NCI-H345 (cell line): ENCODE results near the gene PIK3IP1.

Source experiments
- DNase-seq: peaks from one replicate; lab custom pipeline; 2025; lab: John Stamatoyannopoulos, UW

Gene PIK3IP1

DNA sequence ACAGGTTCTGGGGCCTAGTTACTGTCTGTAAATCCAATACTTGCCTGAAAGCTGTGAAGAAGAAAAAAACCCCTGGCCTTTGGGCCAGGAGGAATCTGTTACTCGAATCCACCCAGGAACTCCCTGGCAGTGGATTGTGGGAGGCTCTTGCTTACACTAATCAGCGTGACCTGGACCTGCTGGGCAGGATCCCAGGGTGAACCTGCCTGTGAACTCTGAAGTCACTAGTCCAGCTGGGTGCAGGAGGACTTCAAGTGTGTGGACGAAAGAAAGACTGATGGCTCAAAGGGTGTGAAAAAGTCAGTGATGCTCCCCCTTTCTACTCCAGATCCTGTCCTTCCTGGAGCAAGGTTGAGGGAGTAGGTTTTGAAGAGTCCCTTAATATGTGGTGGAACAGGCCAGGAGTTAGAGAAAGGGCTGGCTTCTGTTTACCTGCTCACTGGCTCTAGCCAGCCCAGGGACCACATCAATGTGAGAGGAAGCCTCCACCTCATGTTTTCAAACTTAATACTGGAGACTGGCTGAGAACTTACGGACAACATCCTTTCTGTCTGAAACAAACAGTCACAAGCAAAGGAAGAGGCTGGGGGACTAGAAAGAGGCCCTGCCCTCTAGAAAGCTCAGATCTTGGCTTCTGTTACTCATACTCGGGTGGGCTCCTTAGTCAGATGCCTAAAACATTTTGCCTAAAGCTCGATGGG lies 13.5 kb downstream of the PIK3IP1 start:
- no peak for DNase-seq

DNA sequence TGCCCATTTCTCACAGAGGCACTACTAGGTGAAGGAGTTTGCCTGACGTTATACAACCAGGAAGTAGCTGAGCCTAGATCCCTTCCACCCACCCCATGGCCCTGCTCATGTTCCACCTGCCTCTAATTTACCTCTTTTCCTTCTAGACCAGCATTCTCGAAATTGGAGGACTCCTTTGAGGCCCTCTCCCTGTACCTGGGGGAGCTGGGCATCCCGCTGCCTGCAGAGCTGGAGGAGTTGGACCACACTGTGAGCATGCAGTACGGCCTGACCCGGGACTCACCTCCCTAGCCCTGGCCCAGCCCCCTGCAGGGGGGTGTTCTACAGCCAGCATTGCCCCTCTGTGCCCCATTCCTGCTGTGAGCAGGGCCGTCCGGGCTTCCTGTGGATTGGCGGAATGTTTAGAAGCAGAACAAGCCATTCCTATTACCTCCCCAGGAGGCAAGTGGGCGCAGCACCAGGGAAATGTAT lies 14.1 kb downstream of the PIK3IP1 start:
- DNase-seq, result no peak

DNA sequence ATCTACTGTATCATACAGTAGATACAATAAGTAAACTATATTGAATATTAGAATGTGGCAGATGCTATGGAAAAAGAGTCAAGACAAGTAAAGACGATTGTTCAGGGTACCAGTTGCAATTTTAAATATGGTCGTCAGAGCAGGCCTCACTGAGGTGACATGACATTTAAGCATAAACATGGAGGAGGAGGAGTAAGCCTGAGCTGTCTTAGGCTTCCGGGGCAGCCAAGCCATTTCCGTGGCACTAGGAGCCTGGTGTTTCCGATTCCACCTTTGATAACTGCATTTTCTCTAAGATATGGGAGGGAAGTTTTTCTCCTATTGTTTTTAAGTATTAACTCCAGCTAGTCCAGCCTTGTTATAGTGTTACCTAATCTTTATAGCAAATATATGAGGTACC lies 14.5 kb downstream of the PIK3IP1 start:
- no peak for DNase-seq

DNA sequence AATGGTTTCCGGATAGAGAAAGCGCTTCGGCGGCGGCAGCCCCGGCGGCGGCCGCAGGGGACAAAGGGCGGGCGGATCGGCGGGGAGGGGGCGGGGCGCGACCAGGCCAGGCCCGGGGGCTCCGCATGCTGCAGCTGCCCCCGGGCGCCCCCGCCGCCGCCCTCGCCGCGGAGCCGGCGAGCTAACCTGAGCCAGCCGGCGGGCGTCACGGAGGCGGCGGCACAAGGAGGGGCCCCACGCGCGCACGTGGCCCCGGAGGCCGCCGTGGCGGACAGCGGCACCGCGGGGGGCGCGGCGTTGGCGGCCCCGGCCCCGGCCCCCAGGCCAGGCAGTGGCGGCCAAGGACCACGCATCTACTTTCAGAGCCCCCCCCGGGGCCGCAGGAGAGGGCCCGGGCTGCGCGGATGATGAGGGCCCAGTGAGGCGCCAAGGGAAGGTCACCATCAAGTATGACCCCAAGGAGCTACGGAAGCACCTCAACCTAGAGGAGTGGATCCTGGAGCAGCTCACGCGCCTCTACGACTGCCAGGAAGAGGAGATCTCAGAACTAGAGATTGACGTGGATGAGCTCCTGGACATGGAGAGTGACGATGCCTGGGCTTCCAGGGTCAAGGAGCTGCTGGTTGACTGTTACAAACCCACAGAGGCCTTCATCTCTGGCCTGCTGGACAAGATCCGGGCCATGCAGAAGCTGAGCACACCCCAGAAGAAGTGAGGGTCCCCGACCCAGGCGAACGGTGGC lies 15.7 kb downstream of the PIK3IP1 start:
- DNase-seq, result no peak

DNA sequence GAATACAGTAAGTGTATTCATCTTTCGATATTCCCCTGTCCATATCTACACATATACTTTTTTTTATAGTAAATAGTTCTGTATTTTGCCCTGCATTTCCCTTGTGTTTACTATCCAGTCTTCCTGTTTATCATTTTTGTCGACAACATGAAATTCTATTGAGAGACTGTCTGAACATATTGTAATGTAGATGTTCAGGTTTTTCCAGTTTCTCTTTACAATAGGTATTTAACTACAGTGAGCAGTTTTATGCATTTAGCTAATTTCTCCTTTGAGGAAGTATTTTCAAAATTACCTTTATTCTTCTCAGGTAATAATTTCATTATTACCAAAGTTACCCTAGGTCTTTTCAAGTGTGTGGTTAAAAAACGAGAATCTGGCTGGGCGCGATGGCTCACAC lies 16.7 kb downstream of the PIK3IP1 start:
- DNase-seq, result no peak

DNA sequence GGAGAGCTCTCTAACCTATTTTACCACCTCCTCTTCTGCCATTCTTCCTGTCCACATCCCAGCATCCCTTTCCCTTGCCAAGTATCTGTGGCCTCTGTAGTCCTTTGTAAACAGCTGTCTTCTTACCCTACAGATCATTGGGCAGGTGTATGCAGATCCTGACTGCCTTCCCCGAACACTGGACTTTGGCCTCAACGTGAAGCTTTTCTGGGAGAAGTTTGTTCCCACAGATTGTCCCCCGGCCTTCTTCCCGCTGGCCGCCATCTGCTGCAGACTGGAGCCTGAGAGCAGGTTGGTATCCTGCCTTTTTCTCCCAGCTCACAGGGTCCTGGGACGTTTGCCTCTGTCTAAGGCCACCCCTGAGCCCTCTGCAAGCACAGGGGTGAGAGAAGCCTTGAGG lies 17.3 kb downstream of the PIK3IP1 start:
- no peak for DNase-seq

DNA sequence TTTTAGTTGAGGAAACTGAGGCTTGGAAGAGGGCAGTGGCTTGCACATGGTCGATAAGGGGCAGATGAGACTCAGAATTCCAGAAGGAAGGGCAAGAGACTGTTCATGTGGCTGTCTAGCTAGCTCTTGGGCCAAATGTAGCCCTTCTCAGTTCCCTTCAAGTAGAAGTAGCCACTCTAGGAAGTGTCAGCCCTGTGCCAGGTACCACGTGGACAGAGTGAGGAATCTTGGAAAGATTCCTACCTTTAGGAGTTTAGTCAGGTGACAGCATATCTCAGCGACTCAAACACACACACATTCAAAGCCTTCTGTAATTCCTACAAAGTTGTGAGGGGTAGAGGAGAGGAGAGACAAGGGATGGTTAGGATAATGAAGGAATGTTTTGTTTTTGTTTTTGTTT lies 18.3 kb downstream of the PIK3IP1 start:
- DNase-seq, result no peak

DNA sequence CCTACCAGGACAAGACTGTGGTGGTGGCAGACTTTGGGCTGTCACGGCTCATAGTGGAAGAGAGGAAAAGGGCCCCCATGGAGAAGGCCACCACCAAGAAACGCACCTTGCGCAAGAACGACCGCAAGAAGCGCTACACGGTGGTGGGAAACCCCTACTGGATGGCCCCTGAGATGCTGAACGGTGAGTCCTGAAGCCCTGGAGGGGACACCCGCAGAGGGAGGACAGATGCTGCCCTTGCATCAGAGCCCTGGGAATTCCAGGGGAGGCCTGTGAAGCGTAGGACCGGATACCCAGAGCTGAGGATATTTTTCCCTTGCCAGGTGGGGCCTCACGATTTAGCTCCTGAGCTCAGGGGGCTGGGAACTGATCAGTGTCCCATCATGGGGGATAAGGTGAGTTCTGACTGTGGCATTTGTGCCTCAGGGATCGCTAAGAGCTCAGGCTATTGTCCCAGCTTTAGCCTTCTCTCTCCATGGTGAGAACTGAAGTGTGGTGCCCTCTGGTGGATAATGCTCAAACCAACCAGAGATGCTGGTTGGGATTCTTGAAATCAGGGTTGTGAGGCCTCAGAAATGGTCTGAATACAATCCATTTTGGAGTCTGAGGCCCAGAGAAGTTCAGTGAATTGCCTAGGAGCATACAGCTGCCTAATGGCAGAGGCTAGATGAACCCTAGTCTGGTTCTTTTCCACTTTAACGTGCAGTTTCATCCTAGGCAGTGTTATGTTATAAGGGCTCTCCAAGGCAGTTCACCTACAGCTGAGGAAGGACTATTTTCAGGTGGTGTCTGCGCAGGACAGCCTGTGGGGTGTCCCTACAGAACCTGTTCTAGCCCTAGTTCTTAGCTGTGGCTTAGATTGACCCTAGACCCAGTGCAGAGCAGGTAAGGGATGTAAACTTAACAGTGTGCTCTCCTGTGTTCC lies 19.5 kb downstream of the PIK3IP1 start:
- peak; percentile 25 for DNase-seq

DNA sequence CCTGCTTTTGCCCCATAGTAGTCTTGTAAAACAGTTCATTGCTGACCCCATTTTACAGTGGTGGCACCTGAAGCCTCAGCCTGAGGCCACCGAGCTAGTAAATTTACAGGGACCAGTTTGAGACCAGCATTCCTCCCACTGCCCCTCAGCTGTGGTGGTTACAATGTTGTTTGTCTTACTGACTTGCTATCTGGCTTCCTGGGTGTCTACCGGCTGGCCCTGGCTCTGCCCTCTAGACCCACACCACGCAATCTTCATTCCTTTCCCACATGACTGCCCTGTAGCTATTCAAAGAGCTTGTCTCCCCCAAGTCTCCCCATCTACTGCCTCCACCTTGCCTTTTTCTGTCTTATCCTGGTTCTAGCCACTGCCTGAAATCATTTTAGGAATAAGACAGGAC lies 20.8 kb downstream of the PIK3IP1 start:
- DNase-seq, result no peak

DNA sequence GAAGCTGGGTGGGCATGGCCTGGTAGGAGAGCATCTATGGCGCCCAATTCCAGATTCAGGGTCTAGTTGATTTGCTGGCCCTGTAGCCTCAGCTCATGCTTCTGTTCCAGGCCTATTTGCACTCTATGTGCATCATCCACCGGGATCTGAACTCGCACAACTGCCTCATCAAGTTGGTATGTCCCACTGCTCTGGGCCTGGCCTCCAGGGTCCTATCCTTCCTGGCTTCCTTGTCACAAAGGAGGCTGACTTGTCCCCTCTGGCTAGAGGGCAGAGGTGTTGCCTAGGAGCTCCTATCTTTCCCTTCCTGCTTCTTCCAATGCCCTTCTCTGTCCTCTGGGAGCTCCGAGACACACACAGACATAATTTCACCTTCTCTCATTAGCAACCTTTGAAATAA lies 21.3 kb downstream of the PIK3IP1 start:
- DNase-seq, result no peak

DNA sequence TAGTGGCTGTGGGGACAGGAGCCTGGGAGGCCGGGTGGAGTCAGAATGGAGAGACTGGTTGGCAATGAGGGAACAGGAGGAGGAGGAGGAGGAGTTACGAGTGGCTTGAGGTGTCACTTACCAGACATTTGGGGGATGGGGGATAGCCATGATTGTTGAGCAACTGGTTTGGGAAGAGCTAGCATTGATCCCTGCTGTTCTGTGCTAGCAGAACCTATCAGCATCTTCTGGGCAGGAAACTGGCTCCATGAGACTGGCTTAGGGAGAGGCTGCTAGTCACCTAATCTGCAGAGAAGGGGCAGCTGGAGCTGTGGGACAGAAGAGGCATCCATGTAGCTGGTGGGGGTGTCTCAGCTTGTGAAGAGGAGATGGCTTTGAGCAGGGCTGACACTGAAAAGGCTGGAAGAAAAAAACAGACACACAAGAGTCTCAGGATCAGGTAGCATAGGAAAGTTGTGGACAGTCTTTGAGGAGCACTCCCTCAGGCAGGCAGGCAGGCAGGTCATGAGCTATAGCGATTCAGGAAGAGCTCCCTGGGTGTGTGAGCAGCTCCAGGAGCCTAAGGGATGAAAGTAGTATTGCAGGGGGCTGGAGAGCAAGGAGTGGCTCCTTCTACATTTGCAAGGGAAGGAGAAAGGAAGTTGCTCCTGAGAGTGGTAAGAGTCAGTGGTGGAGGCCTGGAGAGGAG lies 22.3 kb downstream of the PIK3IP1 start:
- DNase-seq, result no peak

DNA sequence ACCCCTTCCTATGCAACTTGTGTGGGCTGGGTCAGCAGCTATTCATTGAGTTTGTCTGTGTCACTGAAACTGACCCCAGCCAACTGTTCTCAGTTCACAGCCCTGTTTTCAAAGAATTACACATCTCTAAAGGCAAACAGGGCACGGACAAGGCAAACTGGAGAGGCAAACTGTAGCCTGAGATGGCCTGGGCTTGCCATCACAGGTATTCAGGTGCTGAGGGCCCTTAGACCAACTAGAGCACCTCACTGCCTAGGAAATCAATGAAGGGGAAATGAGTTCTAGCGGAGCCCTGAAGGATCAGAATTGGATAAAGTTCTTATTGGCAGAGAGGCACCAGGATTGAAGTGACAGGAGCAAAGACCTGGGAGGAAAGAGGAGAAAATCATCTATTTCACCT lies 24.0 kb downstream of the PIK3IP1 start:
- DNase-seq, result no peak

DNA sequence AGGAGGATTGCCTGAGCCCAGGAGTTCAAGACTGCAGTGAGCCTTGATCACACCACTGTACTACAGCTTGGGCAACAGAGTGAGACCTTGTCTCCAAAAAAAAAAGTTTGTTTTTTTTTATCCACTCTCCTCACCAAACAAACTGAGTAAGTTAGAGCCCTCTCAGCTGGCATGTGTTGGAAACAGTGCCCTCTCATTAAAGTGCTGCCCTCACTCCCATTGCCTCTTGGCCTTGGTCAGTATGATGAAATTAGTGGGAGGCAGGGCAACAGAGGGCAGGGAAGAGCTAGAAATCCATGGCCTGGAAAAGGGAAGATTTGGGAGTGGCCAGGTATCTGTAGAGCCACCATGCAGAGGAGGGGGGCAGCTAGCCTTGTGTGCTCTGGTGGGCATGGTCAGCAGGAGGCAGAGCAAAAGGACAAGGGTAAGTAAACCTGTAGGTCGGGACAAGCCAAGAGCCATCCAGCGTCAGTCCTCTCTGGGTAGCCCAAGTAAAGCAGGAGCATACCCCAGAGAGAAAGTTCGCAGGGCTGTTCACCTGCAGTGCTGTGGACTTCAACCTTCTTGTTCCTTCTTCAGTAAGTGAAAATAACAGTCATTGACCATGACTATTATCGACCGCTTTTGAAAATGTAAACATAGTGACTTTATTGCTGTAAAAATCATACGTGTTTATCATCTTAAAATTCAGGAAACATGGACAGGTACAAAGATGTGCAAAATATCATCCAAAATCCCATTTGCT lies 28.2 kb downstream of the PIK3IP1 start:
- no peak for DNase-seq

DNA sequence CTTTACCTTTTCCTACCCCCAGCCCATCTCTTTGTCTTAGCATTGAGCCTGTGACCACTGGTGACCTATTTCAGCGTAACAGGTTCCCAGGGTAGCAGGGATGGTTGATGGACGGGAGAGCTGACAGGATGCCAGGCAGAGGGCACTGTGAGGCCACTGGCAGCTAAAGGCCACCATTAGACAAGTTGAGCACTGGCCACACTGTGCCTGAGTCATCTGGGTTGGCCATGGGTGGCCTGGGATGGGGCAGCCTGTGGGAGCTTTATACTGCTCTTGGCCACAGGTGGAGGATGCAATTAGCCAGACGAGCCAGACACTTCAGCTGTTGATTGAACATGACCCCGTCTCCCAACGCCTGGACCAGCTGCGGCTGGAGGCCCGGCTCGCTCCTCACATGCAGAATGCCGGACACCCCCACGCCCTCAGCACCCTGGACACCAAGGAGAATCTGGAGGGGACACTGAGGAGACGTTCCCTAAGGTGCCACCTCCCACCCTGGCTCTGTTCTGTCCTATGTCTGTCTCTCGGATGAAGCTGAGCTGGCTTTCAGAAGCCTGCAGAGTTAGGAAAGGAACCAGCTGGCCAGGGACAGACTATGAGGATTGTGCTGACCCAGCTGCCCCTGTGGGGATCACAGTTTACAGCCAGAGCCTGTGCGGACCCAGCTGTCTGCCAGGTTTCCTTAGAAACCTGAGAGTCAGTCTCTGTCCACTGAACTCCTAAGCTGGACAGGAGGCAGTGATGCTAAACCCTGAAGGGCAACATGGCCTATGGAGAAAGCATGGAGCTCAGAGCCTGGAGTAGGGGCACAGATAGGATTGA lies 29.8 kb downstream of the PIK3IP1 start:
- no peak for DNase-seq

DNA sequence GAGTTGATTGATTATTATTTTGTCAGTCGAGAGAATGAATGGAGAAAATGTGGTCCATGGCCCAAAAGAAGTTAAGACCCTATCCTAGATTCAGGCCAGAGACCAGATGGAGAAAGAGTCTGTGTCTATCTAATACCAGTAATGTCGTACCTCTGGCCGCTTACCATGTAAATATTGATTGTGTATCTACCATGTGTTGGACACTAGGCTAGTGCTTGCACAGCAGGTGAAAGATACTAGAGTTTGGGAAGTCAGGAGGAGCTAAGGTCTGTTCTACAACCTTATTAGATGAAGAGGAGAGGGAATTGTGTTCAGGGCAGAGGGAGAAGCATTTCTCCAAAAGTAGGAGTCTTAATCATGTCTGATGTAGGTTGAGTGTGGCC lies 31.8 kb downstream of the PIK3IP1 start:
- no peak for DNase-seq

DNA sequence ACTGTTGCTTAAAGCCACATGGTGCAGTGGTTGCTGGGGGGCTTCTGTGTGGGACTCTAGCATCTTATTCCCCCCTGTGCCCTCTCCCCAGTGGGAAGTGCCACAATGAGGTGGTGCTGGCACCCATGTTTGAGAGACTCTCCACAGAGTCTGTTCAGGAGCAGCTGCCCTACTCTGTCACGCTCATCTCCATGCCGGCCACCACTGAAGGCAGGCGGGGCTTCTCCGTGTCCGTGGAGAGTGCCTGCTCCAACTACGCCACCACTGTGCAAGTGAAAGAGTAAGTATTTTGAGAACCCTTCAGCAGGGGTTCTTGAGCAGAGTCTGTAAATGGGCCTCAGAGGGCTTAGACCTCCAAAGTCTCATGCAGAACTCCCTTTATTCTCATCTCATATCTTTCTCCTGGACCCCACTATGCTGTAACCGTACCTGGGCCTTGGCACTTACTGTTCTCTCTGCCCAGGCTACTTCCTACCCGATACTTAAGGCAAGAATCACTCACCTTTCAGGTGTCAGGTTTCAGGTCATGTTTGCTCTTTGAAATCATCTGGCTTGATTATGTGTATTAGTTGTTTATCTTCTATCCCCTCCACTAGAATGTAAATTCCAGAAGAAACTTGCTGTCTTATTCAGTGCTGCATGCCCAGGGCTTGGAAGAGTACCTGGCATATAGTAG lies 32.4 kb downstream of the PIK3IP1 start:
- no peak for DNase-seq

DNA sequence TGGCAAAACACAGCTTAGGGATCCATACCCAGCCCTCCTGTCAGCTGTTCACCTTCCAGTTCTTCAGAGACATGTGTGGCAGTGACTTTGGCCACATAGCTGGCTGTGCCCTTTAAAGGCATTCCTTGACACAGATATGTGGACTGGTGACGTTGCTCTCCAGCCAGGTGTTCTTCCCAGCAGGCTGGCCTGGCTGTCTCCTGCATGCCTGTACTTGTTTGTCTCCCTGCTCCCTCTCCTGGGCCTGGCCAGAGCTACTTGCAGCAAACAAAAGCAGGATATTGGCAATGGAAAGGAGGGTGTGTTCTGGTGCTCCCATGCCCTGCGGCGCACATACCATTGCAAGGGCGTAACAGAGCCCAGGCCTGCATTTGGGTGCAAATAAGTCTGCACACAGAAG lies 38.3 kb downstream of the PIK3IP1 start:
- peak; percentile 4 for DNase-seq

DNA sequence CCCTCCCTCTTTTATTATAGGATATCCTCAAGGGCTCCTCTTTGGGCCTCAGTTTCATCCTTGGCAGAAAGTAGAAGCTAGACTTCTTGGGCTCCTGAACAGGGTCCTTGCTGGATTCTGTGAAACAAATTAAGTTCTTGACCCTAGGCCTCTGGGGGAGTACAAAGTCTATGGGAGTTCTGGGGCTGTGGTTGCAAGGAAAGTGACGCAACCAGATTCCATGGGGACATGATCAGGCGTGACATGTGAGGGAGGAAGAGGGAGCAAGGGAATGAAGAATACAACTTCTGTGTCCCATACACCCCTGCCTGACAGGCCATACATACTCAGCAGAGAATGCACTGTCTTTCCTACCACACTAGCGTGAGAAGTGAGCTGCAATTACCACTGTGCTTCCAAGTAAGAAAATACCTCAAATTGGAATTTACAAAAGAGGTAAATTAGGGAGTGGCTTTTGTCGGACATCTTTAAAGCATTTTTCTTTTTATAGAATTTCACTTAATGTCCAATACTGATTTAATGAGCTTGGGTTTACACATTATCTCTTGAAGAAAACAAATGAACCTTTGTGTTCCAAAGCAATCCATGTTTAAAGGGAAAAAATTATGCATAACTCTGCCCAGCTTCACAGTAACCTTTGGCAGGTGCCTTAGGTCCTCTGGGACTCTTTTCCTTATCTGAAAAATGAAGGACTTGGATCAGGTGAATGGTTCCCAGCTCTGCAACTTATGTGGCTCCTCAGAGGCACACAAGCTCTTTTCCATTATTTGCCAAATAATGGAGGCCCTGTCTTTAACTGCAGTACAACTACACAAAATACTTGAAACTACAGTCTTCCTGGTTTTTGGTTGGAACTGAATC lies 41.3 kb downstream of the PIK3IP1 start:
- DNase-seq, result no peak
